ENCODE measurements around the gene ATP1B3.

Gene ATP1B3

GRCh38 chr3:141876381-141876890 lies at the start of gene ATP1B3:
TSS of gene ATP1B3 (plus strand) at chr3:141876643. CDS start at chr3:141876802, 159 bp downstream.
- peak; percentile 87 for DNase-seq (ENCODE audit: low spot score)

- no peak for DNase-seq (ENCODE audit: low spot score)
These were observed 48.0 kb upstream of the ATP1B3 start for GRCh38 chr3:141828487-141828886.

DNA sequence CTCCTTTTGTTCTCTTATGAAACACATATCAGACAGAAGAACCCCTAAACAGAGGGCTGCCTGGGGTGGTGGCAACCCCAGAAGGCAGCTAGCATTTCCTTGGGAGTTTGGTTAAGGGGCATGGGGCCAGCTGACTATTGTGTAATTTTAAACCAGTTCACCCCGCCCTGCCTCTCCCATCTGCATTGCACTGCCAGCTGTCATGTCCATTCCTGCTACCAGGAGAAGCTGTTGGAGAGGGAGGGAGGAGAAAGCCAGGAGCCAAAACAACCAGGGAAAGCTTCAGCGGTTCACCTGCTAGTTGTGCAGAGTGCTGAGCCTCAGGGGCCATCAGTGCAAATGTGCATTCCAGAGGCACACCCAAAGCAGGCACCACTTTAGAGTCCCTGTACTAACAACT lies 47.6 kb upstream of the ATP1B3 start:
- no peak for DNase-seq (ENCODE audit: low spot score)

DNA sequence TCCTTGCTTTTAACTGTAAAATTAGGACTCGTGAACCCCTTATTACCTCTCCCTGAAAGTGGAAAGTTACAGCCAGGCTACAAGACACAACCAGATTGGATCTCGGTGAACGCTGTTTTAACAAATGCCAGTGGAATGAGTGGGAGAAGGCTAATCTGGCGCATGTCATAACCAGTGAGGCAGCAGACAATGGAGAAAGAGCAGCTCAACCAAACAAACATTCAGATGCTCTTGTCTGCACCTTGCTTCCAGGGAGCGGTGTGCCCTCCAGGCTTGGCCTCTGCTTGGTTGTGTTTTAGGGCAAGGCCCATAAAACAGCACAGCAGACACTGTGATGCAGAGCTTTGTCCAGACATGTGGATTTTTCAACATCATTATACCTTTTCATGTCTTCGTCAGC lies 45.9 kb upstream of the ATP1B3 start:
- no peak for DNase-seq (ENCODE audit: low spot score)

- no peak for DNase-seq (ENCODE audit: low spot score)
These were observed 42.2 kb upstream of the ATP1B3 start for GRCh38 chr3:141834292-141834691.

GRCh38 chr3:141835557-141836229 lies 40.8 kb upstream of the ATP1B3 start:
- no peak for DNase-seq (ENCODE audit: low spot score)

DNA sequence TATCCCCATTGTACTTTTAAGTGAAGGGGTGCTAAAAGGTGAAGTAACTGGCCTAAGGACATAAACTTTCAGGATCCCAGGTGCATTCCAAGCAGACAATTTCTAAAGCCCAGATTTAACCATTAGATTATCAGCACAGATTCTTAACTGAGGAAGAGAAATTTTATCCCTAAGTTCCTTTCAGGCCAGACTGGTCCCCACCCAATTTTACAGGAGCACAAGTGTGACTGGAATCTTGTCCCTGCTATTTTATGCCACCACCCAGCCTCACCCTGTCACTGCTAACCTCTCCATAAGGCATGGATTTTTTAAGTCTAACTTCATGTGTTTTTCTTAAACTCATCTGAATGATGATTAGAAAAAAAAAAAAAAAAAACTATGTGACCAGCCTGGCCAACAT lies 37.1 kb upstream of the ATP1B3 start:
- no peak for DNase-seq (ENCODE audit: low spot score)

DNA sequence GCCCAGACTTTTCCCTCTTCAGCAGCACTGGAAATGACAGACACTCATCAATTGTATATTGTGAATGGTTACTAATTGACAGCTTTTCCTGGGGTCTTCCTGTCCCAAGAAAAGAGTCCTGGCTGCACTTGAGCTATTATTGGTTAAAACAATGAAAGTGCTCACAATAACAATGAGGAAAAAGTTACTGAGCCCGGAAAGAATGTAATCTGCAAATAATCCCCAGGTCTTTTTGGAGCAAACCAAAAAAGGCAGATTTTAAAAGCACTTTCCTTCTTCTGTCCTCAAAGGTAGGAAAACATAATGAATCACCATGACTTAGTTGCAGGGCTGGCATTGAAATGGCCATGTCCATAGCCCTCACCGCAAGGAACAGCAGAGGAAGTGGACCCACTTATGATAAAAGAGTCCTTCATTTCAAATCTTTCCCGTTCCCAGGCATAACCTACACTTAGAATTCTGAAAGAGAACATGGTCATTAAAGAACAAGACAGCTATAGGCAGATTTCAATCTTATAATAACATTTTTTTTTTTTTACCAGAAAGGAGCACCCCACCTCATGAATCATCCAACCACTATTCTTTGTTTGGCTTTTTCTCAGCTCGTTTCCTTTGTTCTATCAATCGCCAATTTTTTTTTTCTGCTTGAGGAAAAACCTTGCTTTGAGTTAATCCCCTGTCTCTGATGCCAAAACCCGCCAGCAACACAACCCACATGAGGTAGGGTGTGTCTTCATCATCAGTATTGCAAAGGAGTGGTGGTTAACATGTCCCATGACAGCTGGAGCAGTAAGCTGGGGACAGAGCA lies 35.5 kb upstream of the ATP1B3 start:
- no peak for DNase-seq (ENCODE audit: low spot score)

DNA sequence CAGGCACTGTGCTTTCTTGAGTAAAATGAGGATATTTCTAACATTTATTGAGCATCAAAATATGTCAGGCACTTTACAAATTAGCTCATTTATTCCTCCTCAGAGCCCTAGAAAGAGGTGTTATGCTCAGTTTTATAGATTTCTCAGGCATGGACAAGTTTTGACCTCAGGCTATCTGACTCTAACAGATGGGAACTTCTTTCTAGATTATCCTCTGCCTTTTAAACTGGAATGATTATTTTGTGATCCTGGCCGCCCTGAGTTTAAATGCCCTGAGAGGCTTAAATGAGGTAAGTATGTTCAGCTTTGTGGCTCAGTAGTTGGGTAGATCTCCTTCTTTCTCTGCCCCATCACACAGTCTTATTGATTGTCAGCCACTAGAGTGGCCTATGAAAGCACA lies 32.3 kb upstream of the ATP1B3 start:
- DNase-seq (ENCODE audit: low spot score) = peak; percentile 46

- DNase-seq (ENCODE audit: low spot score) = no peak
These were observed 31.6 kb upstream of the ATP1B3 start for GRCh38 chr3:141844812-141845211.

- no peak for DNase-seq (ENCODE audit: low spot score)
These were observed 30.9 kb upstream of the ATP1B3 start for GRCh38 chr3:141845407-141846049.

- no peak for DNase-seq (ENCODE audit: low spot score)
These were observed 30.4 kb upstream of the ATP1B3 start for GRCh38 chr3:141846050-141846433.

GRCh38 chr3:141848159-141848748 lies 28.2 kb upstream of the ATP1B3 start:
- peak; percentile 71 for DNase-seq (ENCODE audit: low spot score)

- peak; percentile 90 for DNase-seq (ENCODE audit: low spot score)
These were observed 27.2 kb upstream of the ATP1B3 start for GRCh38 chr3:141849056-141849815.

DNA sequence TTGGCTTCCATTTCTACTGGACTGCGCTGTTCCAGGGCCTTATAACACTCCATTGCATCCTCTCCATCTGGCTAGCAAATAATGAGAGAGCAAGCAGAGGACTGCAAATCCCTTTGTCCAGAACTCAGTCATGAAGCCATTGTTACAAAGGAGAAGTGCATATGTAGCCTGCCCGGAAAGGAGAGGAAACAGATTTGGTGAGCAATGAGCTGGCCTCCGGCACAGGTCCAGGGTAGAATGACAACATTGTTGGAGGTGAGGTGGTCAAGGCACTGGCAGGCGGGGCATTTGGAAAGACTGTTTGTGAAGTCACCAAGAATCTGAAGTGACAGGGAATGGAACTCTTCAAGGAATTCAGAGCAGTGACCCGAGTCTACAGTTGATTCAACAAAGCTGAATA lies 25.0 kb upstream of the ATP1B3 start:
- DNase-seq (ENCODE audit: low spot score) = no peak

GRCh38 chr3:141853081-141853601 lies 23.3 kb upstream of the ATP1B3 start:
- DNase-seq (ENCODE audit: low spot score) = no peak

GRCh38 chr3:141853629-141854168 lies 22.7 kb upstream of the ATP1B3 start:
- no peak for DNase-seq (ENCODE audit: low spot score)

DNA sequence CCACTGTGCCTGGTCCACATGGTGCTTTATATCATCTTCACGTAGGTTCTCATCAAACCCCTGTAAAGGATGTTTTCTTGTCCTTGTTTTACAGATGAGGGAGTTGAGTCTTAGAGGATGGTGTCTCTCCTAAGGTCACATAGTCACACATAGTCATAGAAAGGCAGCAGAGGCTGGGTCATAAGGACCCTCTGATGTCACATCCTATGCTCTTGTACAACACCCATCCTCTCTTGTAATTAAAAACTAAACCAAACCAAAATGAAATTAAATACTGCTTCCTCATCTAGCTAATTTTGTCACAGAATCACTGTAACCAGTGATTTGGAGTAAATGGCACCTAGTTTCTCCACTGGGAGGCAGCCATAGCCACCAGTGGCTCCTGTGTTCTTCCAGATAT lies 21.8 kb upstream of the ATP1B3 start:
- no peak for DNase-seq (ENCODE audit: low spot score)

DNA sequence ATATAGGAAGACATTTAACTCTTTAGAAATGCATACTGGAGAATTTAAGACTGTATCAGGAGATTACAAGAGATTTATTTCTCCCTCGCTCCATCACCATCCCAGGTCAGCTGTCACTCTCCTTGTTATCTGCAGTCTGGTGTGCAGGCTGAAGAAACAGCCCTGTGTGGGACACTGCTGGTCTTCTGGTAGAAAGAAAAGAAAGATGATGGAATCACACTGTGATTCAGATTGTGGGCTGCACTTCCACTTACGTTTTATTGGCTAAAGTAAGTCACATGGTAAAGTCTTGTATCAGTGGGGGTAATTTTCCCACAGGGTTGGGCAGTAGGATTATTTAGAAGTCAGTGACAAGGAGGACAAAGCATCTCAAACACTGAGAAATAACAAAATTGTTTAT lies 18.1 kb upstream of the ATP1B3 start:
- no peak for DNase-seq (ENCODE audit: low spot score)

DNA sequence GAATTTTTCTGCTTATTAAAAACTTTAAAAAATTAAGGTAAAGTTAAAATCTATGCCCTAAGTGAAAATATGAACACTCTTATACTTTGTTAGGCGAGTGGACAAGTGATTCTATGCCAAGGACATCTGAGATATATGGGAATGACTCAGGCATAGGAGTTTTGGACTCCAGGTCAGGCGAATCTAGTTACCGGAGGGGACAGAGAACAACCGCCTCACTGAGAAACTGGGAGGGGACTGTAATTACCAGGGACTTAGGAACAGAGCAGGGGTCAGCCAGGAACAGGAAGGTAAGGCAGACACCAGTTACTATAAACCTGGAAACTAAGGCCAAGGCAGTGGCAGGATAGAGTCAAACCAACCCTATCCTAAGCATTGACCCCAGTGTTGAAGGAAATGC lies 16.8 kb upstream of the ATP1B3 start:
- DNase-seq (ENCODE audit: low spot score) = no peak

GRCh38 chr3:141860086-141860669 lies 16.3 kb upstream of the ATP1B3 start:
- DNase-seq (ENCODE audit: low spot score) = no peak
